NCI-H2196 treated with DMSO at 0.1 percent for 48 hours (cell line): ENCODE measurements around the gene SLBP.

Experiments
- DNase-seq: peaks from one replicate; lab custom pipeline; 2025; ENCODE audit not compliant: unreplicated experiment; lab: John Stamatoyannopoulos, UW

The SLBP gene

GRCh38 chr4:1727117-1728031 lies 15.3 kb upstream of the SLBP start:
- DNase-seq = no peak

GRCh38 chr4:1726146-1726934 lies 14.2 kb upstream of the SLBP start:
- DNase-seq = peak; percentile 38

GRCh38 chr4:1725521-1725920 lies 13.4 kb upstream of the SLBP start:
- no peak for DNase-seq

GRCh38 chr4:1723131-1723801 lies 11.1 kb upstream of the SLBP start:
- DNase-seq = no peak

GRCh38 chr4:1722551-1723118 lies 10.5 kb upstream of the SLBP start:
- no peak for DNase-seq

GRCh38 chr4:1721666-1722550 lies 9.8 kb upstream of the SLBP start:
- DNase-seq = no peak

GRCh38 chr4:1721003-1721665 lies 9.0 kb upstream of the SLBP start, which contains the start of the genes TACC3 and TMEM129:
Gene TACC3 (plus strand): TSS chr4:1721521. CDS start chr4:1723422, 1,901 bp downstream.
Gene TMEM129 (minus strand): TSS chr4:1721323. CDS start chr4:1720837, 486 bp downstream.
- DNase-seq = peak; percentile 95

- DNase-seq = no peak
Observed at GRCh38 chr4:1720163-1720983, 8.3 kb upstream of the SLBP start.

- DNase-seq = no peak
Observed at GRCh38 chr4:1718095-1718850, 6.2 kb upstream of the SLBP start.

- no peak for DNase-seq
Observed at GRCh38 chr4:1717129-1718094, 5.3 kb upstream of the SLBP start.

GRCh38 chr4:1716065-1716945 lies 4.2 kb upstream of the SLBP start:
- DNase-seq = no peak

- DNase-seq = no peak
Observed at GRCh38 chr4:1715002-1715758, 3.1 kb upstream of the SLBP start.

- DNase-seq = peak; percentile 31
Observed at GRCh38 chr4:1714303-1715001, 2.3 kb upstream of the SLBP start.
